Chondrocyte (in vitro differentiated cells): ENCODE data around the gene NGEF. TPM values are rescaled to one million over a fixed set of nuclear protein-coding genes. Genes with fewer than 3 reads are reported as not detected.

Source experiments
- DNase-seq: peaks from one replicate; pipeline ENCODE4 v3.0.0; 2021; ENCODE audit warnings: mixed read lengths, low spot score
- H3K27ac Mint-ChIP-seq: one replicate; pipeline ENCODE4 v1.8.0; 2021; ENCODE audit warnings: mild to moderate bottlenecking, moderate library complexity, mixed read lengths; ENCODE audit not compliant: unreplicated experiment
- H3K27me3 Mint-ChIP-seq: 2 replicates; pipeline ENCODE4 v1.8.0; 2021; ENCODE audit warnings: low read depth, mixed read lengths
- H3K36me3 Mint-ChIP-seq: 2 replicates; pipeline ENCODE4 v1.8.0; 2021; ENCODE audit warnings: low read depth, mixed read lengths
- H3K4me1 Mint-ChIP-seq: 2 replicates; pipeline ENCODE4 v1.8.0; 2021; ENCODE audit warnings: low read depth, mild to moderate bottlenecking, mixed read lengths
- H3K4me3 Mint-ChIP-seq: one replicate; pipeline ENCODE4 v1.8.0; 2021; ENCODE audit warnings: mild to moderate bottlenecking, moderate library complexity, mixed read lengths; ENCODE audit not compliant: unreplicated experiment
- H3K9me3 Mint-ChIP-seq: 2 replicates; pipeline ENCODE4 v1.8.0; 2021; ENCODE audit warnings: low read depth, mixed read lengths
- CTCF ChIP-seq: fragments of 200-600 bp; sonication (generic); IDR thresholded peaks from 2 replicates; pipeline ENCODE4 v1.5.0; 2021; ENCODE audit warnings: antibody characterized with exemption, mild to moderate bottlenecking, moderate library complexity
- total RNA-seq: library from RNA; stranded (reverse); gene quantifications from 3 replicates; pipeline ENCODE4 v1.2.1, GENCODE V29; 2021

Gene NGEF
- total RNA-seq, 1 donor from 2014 or later = 0.10 TPM

GRCh38 chr2:233017947-233018346, 4.9 kb upstream of the NGEF start:
- TF ChIP-seq CTCF = no peak
- H3K4me3 Mint-ChIP-seq = no peak overlapping the region

GRCh38 chr2:233015019-233015645, 2.1 kb upstream of the NGEF start:
- DNase-seq = no peak
- Mint-ChIP-seq H3K27ac (no peak overlapping the region), H3K27me3 (no peaks in the 10 kb centered on the region), H3K9me3 (peaks cover 8% of the 10 kb centered on the region), H3K36me3 (no peaks in the 10 kb centered on the region), H3K4me1 (peaks cover 4% of the 10 kb centered on the region), H3K4me3 (no peak overlapping the region)
- no peak for TF ChIP-seq CTCF

More at GRCh38 chr2:233017947-233018346, 4.9 kb upstream of the NGEF start:
- Mint-ChIP-seq H3K27ac (no peak overlapping the region), H3K4me1 (no peaks in the 10 kb centered on the region), H3K27me3 (no peaks in the 10 kb centered on the region), H3K9me3 (peaks cover 8% of the 10 kb centered on the region), H3K36me3 (no peaks in the 10 kb centered on the region)
- no peak for DNase-seq

- Mint-ChIP-seq H3K9me3 (peaks cover 8% of the 10 kb centered on the region), H3K36me3 (no peaks in the 10 kb centered on the region), H3K27ac (no peak overlapping the region), H3K4me3 (no peak overlapping the region), H3K4me1 (peaks cover 4% of the 10 kb centered on the region), H3K27me3 (no peaks in the 10 kb centered on the region)
- no peak for TF ChIP-seq CTCF
- no peak for DNase-seq
Measured at GRCh38 chr2:233013650-233014049, 594 bp upstream of the NGEF start.

GRCh38 chr2:233012301-233012971, 620 bp downstream of the NGEF start:
- no peaks in the 10 kb centered on the region for H3K36me3 Mint-ChIP-seq
- H3K4me3 Mint-ChIP-seq = no peak overlapping the region
- H3K27me3 Mint-ChIP-seq = no peaks in the 10 kb centered on the region
- H3K27ac Mint-ChIP-seq = no peak overlapping the region
- DNase-seq = peak; percentile 20
- peaks cover 14% of the 10 kb centered on the region for H3K4me1 Mint-ChIP-seq
- TF ChIP-seq CTCF = no peak
- H3K9me3 Mint-ChIP-seq = peaks cover 5% of the 10 kb centered on the region

- Mint-ChIP-seq H3K9me3 (peaks cover 3% of the 10 kb centered on the region), H3K4me3 (no peak overlapping the region), H3K4me1 (peaks cover 15% of the 10 kb centered on the region), H3K36me3 (no peaks in the 10 kb centered on the region), H3K27ac (no peak overlapping the region), H3K27me3 (no peaks in the 10 kb centered on the region)
- peak; percentile 28 for DNase-seq
- TF ChIP-seq CTCF = no peak
Measured at GRCh38 chr2:233011702-233012131, 1.3 kb downstream of the NGEF start.
